ENCODE results near the gene GRIK4. TPM values are rescaled to one million over a fixed set of nuclear protein-coding genes. Genes with fewer than 3 reads are reported as not detected.

GRIK4 gene
- total RNA-seq, 1 donor from 2014 or later: 0.10 TPM

DNA sequence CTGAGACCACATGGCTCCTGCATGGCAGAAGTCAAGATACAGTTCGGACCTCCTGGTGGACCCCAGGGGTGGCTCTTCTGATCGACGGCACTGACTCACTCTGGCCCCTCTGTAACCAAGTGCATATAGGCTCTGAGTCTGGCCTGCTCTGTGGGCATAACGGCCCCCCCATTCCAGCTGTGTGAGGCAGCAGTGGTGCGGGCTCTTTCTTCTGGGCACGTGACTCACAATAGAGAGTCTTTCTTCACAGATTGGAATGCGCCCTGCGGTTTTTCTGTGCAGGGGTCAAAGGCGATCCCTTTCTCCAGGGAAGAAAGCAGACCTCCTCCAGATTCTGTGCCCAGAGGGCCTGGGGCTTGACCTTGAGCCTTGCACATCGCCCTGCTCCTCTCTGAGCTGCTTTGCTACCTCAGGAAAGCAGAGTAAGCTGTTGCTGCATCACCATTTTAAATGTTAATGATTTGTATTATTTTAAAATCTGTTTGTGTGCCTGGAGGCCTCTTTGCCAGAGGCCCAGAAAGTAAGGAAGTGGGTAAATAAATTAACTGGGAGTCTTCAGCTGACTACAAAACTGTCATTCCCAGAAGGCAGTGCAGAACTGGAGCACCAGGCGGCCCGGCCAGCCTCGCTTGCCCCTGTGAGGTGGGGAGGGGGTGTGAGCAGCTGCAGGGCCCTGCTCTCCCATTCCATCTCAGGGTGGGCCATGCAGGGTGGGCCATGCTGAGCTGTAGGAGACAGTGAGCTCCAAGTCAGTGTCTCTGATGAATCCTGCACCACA, 199.0 kb downstream of the GRIK4 start:
- peak; percentile 54 for DNase-seq

DNA sequence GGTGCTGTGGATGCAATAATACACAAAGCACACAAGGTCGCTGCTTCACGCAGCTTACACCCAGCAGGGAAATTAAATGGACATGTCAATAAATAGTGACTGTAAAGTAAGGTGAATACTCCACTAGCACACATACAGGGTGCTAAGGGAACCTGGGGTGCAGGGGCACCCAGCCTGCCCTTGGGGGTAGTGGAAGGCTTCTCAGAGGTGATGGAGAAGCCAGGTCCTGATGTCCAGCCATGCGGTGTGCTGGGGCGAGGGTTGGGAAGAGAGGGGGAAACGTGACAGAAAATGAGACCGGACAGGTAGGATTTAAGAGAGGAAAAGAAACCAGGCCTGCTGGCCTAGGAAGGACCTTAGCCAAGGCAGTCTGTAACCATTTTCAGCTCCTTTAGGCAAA, 200.5 kb downstream of the GRIK4 start:
- no peak for DNase-seq

DNA sequence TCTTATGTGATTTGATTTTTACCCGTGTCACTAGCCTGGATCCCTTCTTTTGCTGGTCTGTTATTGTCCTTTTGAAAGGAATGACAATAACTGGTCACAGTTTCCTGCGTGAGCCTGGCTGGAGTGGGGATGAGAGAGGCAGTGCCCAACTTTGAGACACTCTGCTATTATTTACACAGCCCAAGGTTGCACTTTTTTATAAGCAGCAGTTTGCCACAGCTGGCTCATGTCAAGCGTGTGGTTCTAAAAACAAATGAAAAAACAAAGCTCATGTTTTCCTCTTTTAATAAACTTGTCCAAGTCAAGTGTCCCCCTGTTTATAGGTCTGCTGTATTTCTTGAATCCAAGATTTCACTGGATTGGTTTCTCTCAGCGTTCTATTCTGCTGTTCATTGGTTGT, 201.3 kb downstream of the GRIK4 start:
- no peak for DNase-seq

DNA sequence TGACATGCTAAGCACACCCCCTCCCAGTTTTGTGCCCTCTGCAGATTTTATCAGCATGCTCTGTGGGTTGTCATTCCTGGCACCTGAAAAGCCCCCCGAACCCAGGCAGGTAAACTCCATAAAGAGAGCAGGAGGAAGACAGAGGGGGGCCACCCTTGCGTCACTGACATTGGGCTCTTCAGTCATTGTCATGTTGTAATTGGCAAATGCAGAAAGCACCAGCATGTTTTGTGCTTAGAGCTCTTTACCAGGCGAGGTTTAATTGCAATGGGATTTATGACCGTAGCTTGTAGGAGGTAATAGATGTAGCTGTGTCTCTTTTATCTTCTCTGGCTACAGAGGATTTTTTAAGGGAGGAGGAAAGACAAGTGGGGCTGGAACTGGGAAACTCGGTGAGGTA, 201.7 kb downstream of the GRIK4 start:
- DNase-seq: no peak

DNA sequence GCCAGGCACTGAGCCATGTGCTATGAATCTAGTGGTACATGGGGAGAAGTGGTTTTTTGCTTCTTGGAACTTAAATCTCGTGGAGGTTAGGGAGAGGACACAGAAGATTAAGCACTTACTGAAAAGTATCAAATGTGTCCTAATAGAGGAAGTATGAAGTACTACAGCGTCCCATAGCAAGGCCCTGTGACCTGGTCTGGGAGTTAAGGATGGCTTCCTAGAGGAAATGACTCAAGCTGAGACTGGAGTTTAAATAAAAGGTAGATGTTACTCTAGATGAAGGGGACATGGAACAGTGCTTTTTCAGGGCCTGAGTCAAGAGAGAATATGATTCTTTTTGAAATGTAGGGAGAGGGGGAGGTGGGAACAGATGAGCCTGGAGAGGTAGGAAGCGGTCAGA, 202.9 kb downstream of the GRIK4 start:
- no peak for DNase-seq

DNA sequence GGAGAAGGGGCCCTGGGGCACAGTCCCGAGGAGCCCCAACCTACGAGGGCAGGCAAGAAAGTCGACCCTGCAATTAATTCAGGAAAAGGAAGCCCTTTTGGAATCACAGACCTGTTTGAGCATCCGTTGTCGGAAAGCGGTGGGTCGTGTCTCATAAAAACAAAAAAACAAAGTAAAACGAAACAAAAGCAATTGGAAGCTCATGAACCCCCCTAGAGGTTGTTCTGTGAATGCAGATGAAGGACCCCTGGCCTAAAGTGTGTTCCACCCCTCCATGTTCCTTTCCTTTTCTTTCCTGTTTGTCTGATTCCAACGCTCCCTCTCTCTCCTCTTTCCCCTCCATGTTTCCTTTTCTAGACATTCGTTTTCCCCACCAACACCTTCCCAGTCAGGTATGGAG, 203.7 kb downstream of the GRIK4 start:
- peak; percentile 21 for DNase-seq

DNA sequence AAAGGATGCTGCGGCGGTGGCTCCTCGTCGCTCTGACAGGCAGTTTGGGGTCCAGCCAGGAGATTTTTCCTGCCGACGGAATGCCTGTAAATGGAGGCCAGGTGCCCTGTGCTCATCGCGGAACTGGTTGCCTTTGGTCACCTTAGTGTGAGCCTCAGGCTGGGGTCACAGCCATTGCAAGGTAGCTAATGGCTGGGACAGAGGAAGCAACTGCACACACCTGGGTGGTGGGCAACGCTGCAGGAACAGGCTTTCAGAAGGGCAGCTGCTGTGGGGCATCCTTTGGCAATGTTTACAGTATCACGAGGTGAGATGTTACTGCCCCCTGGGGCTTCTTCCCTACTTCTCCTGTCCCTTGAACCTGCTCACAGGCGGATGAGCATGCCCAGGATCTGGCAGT, 205.5 kb downstream of the GRIK4 start:
- DNase-seq: no peak

DNA sequence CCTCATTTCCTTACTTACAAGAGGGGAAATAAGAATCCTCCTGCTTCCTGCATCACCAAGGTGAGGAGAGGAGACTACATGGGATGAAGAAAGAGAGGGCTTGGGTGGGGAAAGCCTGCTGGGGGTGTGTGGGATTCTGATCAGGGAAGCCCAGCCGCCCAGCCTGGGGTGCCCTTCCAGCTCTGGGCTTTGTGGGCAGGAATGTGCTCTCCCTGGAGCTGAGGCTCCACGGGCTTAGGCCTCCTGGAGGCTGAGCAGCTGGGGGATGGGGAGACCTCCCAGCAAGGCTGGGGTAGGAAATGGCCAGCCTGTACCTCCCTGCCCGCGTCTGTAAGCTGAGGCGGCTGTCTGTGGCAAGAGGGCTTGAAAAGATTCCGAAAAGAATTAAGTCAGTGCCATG, 206.1 kb downstream of the GRIK4 start:
- no peak for DNase-seq

DNA sequence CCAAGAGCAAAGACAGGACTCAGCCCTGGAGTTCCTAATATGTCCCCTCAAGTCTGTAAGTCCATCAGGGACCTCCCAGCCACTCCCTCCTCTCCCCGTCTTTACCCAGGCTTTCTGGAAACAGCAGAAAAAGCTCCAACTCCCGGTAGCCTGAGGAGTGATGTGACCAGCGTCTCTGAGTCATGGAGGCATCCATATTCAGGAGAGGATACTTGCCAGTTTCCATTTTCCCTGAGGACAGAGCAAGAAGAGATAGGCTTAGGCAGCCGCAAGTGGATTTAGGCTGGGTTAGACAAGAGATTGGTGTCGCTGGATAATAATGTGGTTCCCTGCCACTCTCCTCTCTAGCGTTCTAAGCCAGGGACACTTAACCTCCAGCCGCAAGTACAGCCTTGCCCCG, 206.6 kb downstream of the GRIK4 start:
- no peak for DNase-seq

DNA sequence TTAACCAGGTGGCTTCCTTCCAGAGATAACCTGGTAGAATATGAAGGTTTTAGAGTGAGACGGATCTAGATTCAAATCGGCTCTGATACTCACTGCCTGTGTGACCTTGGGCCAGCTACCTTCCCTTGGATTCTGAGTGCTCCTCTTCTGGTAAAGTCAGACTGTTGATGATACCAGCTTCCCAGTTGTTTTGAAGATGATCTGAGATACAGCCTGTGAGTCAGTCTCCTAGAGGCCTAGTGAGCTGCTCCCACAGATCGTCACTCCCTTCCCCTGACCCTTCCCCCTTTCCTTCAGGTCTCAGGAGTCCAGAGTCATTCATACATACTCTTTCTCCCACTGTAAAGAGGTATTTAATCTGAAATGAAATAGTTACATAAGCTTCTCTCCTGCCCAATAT, 207.8 kb downstream of the GRIK4 start:
- DNase-seq: no peak

DNA sequence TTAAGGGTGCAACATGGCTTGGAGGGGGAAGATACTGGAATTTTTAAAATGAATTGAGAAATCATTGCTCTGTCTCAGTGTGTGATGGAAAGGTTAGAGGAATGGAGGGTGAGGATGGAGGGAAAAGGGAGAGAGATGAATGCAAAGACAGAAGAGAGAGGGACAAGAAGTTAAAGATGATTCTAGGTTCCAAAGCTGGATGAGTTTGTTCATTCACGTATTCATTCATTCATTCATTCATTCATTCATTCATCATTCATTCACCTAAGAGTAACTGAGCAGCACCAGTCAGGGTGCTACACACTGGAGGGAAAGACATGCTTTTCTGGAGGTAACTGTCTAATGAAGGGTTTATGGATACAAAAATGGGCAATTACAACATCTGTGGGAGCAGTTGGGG, 209.2 kb downstream of the GRIK4 start:
- DNase-seq: no peak

DNA sequence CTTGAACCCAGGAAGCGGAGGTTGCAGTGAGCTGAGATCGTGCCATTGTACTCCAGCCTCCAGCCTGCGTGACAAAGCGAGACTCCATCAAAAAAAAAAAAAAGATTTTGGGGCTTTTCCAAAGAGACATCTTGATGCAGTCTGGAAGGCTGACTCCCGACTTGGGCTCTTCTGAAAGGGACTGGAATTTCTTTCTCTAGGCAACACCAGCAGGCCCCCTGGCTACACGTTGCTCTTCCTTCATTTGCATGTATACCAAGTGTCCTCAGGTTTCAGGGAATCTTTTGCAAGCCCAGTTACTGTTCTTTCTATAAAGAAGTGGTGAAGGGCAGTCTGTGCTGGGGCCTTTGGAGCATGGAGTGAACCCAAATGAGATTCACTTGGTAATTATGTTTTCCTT, 211.0 kb downstream of the GRIK4 start:
- DNase-seq: no peak

DNA sequence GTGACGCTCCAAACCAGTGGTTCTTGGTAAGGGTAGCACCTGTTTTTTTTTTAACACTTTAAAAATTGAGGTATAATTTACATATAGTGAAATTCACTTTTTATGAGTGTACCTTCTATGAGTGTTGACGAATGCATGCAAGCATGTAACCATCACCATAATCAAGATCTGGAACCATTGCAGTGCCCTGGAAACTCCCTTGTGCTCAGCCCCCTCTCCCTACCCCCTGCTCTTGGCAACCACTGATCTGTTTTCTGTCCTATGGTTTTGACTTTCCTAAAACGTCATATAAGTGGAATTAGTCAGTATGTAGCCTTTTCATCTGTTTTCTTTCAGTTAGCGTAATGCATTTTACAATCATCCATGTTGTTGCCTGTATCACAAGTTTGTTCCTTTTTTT, 212.2 kb downstream of the GRIK4 start:
- no peak for DNase-seq

DNA sequence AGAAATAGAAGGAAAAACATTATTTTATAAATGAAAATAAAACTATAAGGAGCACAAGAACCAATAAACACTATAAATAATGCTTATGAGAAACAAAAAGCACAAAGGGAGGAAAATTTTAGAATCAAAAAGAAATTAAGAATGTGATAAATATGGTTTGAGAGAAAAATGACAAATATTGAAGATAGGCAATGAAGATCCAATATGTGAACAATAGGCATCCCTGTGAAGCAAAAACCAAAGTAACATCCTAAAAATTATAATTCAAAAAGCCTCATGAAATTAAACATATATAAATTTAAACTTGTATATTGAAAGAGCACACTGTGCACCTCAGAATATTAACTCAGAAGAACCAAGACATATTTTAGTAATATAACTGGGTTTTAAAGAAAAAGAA, 216.2 kb downstream of the GRIK4 start:
- DNase-seq: no peak

DNA sequence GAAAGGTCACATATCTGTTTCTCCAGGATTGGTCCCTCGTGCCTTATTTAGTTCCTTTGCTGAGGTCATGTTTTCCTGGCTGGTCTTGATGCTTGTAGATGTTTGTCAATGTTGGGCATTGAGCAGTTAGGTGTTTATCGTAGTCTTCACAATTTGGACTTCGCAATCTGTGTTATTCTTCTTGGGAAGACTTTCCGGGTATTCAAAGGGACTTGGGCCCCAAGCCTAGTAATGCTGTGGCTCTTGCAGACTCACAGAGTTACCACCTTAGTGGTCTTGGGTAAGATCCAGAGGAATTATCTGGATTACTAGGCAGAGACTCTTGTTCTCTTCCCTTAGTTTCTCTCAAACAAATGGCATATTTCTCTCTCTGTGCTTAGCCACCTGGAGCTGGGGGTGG, 223.5 kb downstream of the GRIK4 start:
- DNase-seq: no peak

DNA sequence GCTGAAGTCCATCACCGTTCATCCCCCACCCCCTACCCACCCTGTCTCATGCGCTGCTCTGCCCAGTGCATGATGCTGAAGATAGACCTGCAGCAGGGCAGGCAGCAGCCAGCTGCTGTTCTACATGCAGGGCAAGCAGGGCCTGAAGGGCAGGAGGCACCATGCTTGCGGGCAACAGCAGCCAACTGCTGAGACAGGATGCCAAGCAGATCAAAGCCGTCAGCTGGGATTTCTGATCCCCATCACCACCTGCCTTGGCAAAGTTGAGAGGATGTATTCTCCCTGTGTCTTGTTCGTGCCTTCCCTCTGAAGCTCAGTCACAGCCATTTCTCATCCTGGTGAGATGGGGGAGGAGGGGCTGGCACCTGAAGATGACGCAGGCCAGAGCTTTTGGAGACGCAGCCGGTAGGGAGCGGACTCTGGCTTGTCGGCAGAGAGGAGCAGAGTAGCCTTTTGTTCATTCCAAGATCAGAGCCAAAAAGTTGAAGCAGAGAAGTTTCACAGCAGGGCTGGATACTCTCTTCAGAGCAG, 227.0 kb downstream of the GRIK4 start:
- no peak for DNase-seq

DNA sequence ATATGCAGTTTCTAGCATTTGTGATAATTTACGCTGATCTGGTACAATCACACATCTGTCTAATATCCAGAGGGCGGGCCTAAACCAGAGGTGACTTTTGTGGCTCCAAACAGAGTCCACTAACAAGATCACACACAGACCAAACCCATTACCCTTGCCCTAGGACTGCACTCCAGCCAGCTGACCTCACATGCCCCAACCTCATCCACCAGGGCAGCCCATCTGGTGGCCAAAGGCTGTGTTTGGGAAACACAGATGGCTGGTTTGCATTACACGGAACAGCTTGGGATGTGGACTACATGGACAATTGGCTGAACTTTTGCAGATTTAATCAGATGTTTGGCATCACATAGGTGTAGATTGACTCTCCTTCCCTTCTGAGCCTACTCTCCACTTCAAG, 228.2 kb downstream of the GRIK4 start:
- DNase-seq: no peak

DNA sequence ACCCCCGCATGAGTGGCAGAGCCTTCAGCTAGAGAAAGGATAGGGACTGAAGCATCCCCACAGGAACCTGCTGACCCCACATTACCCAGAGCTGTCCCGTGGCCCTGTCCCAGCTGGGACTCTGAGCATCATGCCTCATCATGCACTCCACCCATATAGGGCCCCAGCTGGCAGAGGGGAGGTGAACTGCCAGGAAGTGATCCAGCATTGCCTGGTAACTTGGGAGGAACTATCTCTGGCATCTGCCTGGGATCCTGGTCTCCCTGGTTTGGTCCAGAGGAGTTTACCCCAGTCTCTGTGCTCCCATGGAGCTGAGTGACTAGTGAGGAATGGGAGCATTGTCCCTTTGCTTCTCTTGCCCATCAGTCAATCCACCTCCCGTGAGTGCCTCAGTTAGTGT, 228.8 kb downstream of the GRIK4 start:
- no peak for DNase-seq

DNA sequence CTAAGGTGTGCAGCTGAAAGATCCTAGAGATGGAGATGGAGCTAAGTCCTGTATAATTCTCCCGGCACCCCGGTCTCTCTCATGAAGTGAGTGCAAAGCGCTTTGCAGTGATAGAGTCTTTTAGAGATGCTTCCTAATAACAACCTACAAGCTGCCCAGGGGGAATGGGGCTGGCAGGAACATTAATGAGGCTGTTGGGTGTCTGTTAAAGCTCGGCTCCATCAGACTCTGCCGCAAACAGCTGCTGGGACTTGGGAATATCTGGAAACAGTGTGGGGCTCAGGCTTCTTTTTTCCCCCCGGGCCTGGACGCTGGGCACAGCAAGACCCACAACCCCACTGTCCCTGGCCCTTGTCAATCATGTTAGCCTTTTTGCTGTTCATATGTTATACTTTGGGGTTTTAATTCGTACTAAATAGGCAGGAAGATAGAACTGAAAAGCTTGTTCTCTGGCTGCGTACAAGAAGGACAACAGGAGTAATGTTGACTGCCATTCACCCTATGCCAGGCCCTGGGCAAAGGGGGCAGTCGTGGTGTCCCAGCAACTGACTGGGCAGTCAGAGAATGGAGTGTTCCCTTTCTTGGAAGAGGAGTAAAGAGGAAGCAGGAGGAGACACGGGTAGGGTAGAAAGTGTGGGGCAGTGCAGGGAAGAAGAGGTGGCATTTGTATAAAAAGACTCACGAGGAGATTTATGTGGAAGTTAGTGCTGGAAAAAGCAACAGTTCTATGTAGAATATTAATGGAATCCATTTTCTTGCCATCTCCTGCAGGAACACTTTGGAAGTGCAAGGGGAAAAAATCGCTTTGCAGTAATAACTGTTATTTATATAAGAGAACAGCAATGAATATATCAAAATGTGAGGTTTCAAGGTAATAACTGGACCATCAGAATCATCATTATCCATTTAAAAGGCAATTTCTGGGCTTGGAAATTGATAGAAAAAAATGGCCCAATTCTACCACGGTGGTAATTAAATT, 232.8 kb downstream of the GRIK4 start:
- no peak for DNase-seq

DNA sequence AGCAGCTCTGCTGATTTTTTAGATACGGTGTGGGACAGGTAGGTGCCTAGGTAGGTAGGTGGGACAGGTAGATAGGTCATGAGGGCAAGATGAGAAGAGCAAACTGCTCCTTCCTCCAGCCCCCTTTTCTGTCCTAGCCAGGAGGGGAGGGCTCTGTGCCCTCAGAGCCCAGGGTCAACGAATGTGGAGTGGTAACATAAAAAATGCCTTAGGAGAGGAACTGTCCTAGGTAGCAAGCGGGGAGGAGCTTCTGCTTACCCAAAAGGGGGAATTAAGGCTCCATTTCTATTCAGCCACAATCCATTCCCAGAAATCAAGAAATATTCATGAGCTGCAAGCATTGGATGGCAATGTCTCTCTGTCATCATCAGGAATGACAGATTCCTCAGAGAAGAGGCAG, 234.8 kb downstream of the GRIK4 start:
- no peak for DNase-seq

DNA sequence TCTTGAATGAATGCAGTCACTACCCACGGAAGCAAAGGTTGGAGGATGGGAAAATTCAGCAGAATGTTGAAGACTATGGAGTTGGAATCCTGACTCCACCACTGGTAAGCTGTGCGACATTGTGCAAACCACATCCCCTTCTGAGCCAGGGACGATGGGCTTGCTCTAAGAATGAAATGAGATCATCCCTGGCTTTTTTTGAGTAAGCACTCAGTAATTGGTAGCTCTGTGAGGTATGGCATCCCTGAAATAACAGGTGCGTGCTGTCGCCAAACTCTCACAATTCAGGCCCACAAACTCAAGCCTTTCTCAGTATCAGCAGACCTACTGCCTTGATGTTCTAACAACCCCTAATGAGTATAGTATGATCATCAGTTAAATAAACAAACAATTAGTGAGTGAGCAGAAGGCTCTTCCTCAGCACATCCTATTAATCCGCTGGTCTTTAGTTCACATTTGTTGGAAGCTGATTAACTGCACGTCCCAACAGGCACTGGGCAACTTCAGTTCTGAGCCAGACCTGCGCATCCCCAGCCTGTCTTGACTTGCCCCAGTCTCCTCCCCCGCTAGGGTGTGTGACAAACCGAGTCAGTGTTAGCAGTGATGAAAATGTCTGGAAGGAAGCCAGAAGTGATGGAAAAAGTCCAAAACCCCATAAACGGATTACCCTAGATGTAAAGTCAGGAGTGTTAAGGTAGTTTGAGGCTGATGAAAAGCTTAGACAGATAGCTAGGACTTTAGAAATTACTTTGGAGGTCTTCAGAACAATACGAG, 235.5 kb downstream of the GRIK4 start:
- peak; percentile 72 for DNase-seq

All from tongue (tissue), 2 donors.